HepG2 (cell line): ENCODE measurements around the gene SLC6A8. TPM values are rescaled to one million over a fixed set of nuclear protein-coding genes. Genes with fewer than 3 reads are reported as not detected.

ENCODE experiments used
- ATF2 ChIP-seq: sonication (generic); formaldehyde crosslinking; IDR thresholded peaks from 2 replicates; pipeline ENCODE4 v1.4.0; 2020; ENCODE audit warnings: missing genetic modification reagents
- CBX1 ChIP-seq: IDR thresholded peaks from one replicate; pipeline ENCODE4 v1.6.1; 2016; ENCODE audit warnings: antibody characterized with exemption, low read depth
- ELF3 ChIP-seq: IDR thresholded peaks from 2 replicates; pipeline ENCODE4 v1.6.1; 2016; ENCODE audit warnings: missing genetic modification reagents, missing compliant biosample characterization
- ETV5 ChIP-seq: IDR thresholded peaks from 2 replicates; pipeline ENCODE4 v1.6.1; 2018; ENCODE audit warnings: missing biosample characterization, missing genetic modification reagents, inconsistent platforms, borderline replicate concordance
- GZF1 ChIP-seq: sonication (generic); formaldehyde crosslinking; IDR thresholded peaks from 2 replicates; pipeline ENCODE4 v1.5.1; 2020; ENCODE audit warnings: mild to moderate bottlenecking, missing genetic modification reagents
- HDAC1 ChIP-seq: sonication (generic); formaldehyde crosslinking; IDR thresholded peaks from 2 replicates; pipeline ENCODE4 v1.5.1; 2020; ENCODE audit warnings: mild to moderate bottlenecking, missing genetic modification reagents
- HNF4A ChIP-seq: sonication (generic); formaldehyde crosslinking; IDR thresholded peaks from 2 replicates; pipeline ENCODE4 v1.4.0; 2020; ENCODE audit warnings: missing genetic modification reagents
- KDM2A ChIP-seq: sonication (generic); formaldehyde crosslinking; IDR thresholded peaks from 2 replicates; pipeline ENCODE4 v1.4.0; 2020; ENCODE audit warnings: low read depth, missing genetic modification reagents, borderline replicate concordance
- MAFG ChIP-seq: sonication (generic); formaldehyde crosslinking; IDR thresholded peaks from 2 replicates; pipeline ENCODE4 v1.5.1; 2020; ENCODE audit warnings: mild to moderate bottlenecking, missing genetic modification reagents
- MED1 ChIP-seq: sonication (generic); formaldehyde crosslinking; IDR thresholded peaks from 2 replicates; pipeline ENCODE4 v1.4.0; 2020; ENCODE audit warnings: missing genetic modification reagents
- NR2F1 ChIP-seq, 2 experiments: fragments of 450-650 bp in 1 of 2; formaldehyde crosslinking in 1 of 2; IDR thresholded peaks; 2 replicates each; pipeline versions ENCODE4 v1.5.0 to v1.6.1; 2016 to 2020; ENCODE audit warnings: mild to moderate bottlenecking in 1 of 2, missing compliant biosample characterization in 1 of 2, missing genetic modification reagents in 1 of 2, moderate library complexity in 1 of 2
- PAXIP1 ChIP-seq: sonication (generic); formaldehyde crosslinking; conservative IDR thresholded peaks from 2 replicates; pipeline ENCODE4 v1.4.0; 2020; ENCODE audit warnings: mild to moderate bottlenecking, missing genetic modification reagents, moderate library complexity
- RBM39 ChIP-seq: fragments of 200-400 bp; formaldehyde crosslinking; IDR thresholded peaks from one replicate; pipeline ENCODE4 v1.6.1; 2018; ENCODE audit warnings: antibody characterized with exemption, mild to moderate bottlenecking, low read depth, low read length; ENCODE audit not compliant: poor library complexity, severe bottlenecking
- SATB2 ChIP-seq: sonication (generic); formaldehyde crosslinking; IDR thresholded peaks from 2 replicates; pipeline ENCODE4 v1.5.0; 2020; ENCODE audit warnings: missing genetic modification reagents
- SMARCC2 ChIP-seq: fragments of 450-650 bp; IDR thresholded peaks from 2 replicates; pipeline ENCODE4 v1.6.1; 2017; ENCODE audit warnings: antibody characterized with exemption, mild to moderate bottlenecking
- XBP1 ChIP-seq: sonication (generic); formaldehyde crosslinking; IDR thresholded peaks from 2 replicates; pipeline ENCODE4 v1.5.0; 2020; ENCODE audit warnings: missing genetic modification reagents
- ZBTB7A ChIP-seq: sonication (generic); formaldehyde crosslinking; IDR thresholded peaks from 2 replicates; pipeline ENCODE4 v1.8.0; 2022; ENCODE audit warnings: mild to moderate bottlenecking, missing genetic modification reagents
- ZFX ChIP-seq: sonication (generic); formaldehyde crosslinking; IDR thresholded peaks from 2 replicates; pipeline ENCODE4 v1.4.0; 2020; ENCODE audit warnings: mild to moderate bottlenecking, low read depth, missing genetic modification reagents, moderate library complexity
- ZMYM4 ChIP-seq: sonication (generic); formaldehyde crosslinking; IDR thresholded peaks from 2 replicates; pipeline ENCODE4 v1.8.1; 2023; ENCODE audit warnings: mild to moderate bottlenecking, missing genetic modification reagents
- ZNF251 ChIP-seq: sonication (generic); formaldehyde crosslinking; IDR thresholded peaks from 2 replicates; pipeline ENCODE4 v1.9.0; 2021; ENCODE audit warnings: mild to moderate bottlenecking, missing genetic modification reagents
- ZNF280D ChIP-seq: sonication (generic); formaldehyde crosslinking; IDR thresholded peaks from 2 replicates; pipeline ENCODE4 v1.5.1; 2020; ENCODE audit warnings: mild to moderate bottlenecking, missing genetic modification reagents
- ZNF557 ChIP-seq: sonication (generic); formaldehyde crosslinking; IDR thresholded peaks from 2 replicates; pipeline ENCODE4 v1.4.0; 2020; ENCODE audit warnings: missing genetic modification reagents
- ZNF878 ChIP-seq: sonication (generic); formaldehyde crosslinking; IDR thresholded peaks from 2 replicates; pipeline ENCODE4 v1.8.1; 2023; ENCODE audit warnings: mild to moderate bottlenecking, missing genetic modification reagents, moderate library complexity
- polyA plus RNA-seq, 8 experiments: library from polyadenylated mRNA; depleted of rRNA in 3 of 8; stranded (reverse) in 7 of 8; unstranded in 1 of 8; fragments of >200 nt; fragmentation: Illumina TruSeq in 4 of 8; extraction: Trizol in 4 of 8; gene quantifications; 2 replicates each; pipeline versions ENCODE4 v1.2.1 to v1.2.3, GENCODE V29; 2011 to 2016; ENCODE audit warnings: low read depth in 4 of 8, missing spikeins in 1 of 8, mixed read lengths in 1 of 8; ENCODE audit not compliant: insufficient read depth in 1 of 8
- total RNA-seq, 5 experiments: library from RNA; depleted of rRNA; stranded (reverse); fragments of >200 nt; fragmentation: Illumina TruSeq; extraction: Trizol; gene quantifications; 2 replicates each; pipeline ENCODE4 v1.2.3, GENCODE V29; 2016; ENCODE audit warnings: low read depth in 1 of 5

Gene SLC6A8
- total and polyA plus RNA-seq, 2 of the 13 experiments (the other 11 are each of a cell fraction or from before 2014, with no cell fraction given) = 13.9 to 176 TPM

GRCh38 chrX:153728095-153728494, 40.4 kb downstream of the SLC6A8 start (continued):
- TF ChIP-seq PAXIP1 (CRISPR knock-in tag) = peak; percentile 51; the same call in 1 of the 2 replicates
- TF ChIP-seq XBP1 = no peak
- no peak for TF ChIP-seq ELF3
- no peak for TF ChIP-seq ZMYM4 (CRISPR knock-in tag)
- TF ChIP-seq HDAC1 (CRISPR knock-in tag) = peak; percentile 43; the same call in 1 of the 2 replicates
- no peak for TF ChIP-seq RBM39
- no peak for TF ChIP-seq CBX1
- TF ChIP-seq ZNF878 (CRISPR knock-in tag) = no peak
- no peak for TF ChIP-seq NR2F1 (CRISPR knock-in tag; IDR thresholded peaks at IDR 0.05)
- TF ChIP-seq ATF2 = no peak
- TF ChIP-seq SATB2 (CRISPR knock-in tag) = no peak
- no peak for TF ChIP-seq SMARCC2
- no peak; the same call in 1 of the 2 replicates for TF ChIP-seq ZBTB7A (CRISPR knock-in tag)
- no peak for TF ChIP-seq ZNF557 (CRISPR knock-in tag)
- no peak for TF ChIP-seq ZNF251
- no peak for TF ChIP-seq ZFX (CRISPR knock-in tag)
- no peak for TF ChIP-seq GZF1
- TF ChIP-seq MED1 = peak; percentile 37; the same call in 1 of the 2 replicates
- peak; percentile 77 for TF ChIP-seq HNF4A (CRISPR knock-in tag)
- TF ChIP-seq KDM2A (CRISPR knock-in tag) = no peak
- no peak for TF ChIP-seq MAFG (CRISPR knock-in tag)
- no peak for TF ChIP-seq ZNF280D (CRISPR knock-in tag)
- peak; percentile 35; the same call in 1 of the 2 replicates for TF ChIP-seq ETV5 (CRISPR knock-in tag)
